ENCODE data around the gene CDIP1. TPM values are rescaled to one million over a fixed set of nuclear protein-coding genes. Genes with fewer than 3 reads are reported as not detected.

CDIP1 gene
- total RNA-seq, 2 donors from 2014 or later: 41.8 to 64.4 TPM

- 91 to 92% methylated on average over 11 to 14 of the region's 18 CpGs for WGBS, 2 experiments (ENCODE audit: insufficient coverage in 1 of 2, insufficient read length in 1 of 2)
Observed at GRCh38 chr16:4564661-4565267, 26.2 kb upstream of the CDIP1 start.

GRCh38 chr16:4561596-4561995 lies 23.0 kb upstream of the CDIP1 start:
- no peaks in the 10 kb centered on the region for H3K27me3 ChIP-seq (ENCODE audit: control insufficient read depth, insufficient read depth, low read length, poor library complexity, severe bottlenecking)
- Mint-ChIP-seq H3K9me3 (no peaks in the 10 kb centered on the region), H3K36me3 (ENCODE audit: low read depth) (no peaks in the 10 kb centered on the region), H3K4me3 (no peak overlapping the region), H3K27me3 (ENCODE audit: insufficient read depth) (no peaks in the 10 kb centered on the region), H3K4me1 (no peaks in the 10 kb centered on the region), H3K27ac (no peak overlapping the region)
- H3K36me3 ChIP-seq (ENCODE audit: control insufficient read depth, insufficient read depth, low read length): no peaks in the 10 kb centered on the region
- peak overlapping the region; percentile 73 for H3K27ac ChIP-seq (ENCODE audit: low read depth, low read length)
- no peaks in the 10 kb centered on the region for H3K9me3 ChIP-seq (ENCODE audit: control insufficient read depth, low read length)
- H3K9ac ChIP-seq (ENCODE audit: extremely low read depth, low read length, poor library complexity, severe bottlenecking): no peak overlapping the region
- no peak for TF ChIP-seq CTCF (conservative IDR thresholded peaks at IDR 0.05)
- no peak overlapping the region for H3K4me3 ChIP-seq (ENCODE audit: low read length)
- no peaks in the 10 kb centered on the region for H3K4me1 ChIP-seq (ENCODE audit: control insufficient read depth, insufficient read depth, low read length)
- 67 to 80% methylated on average over 8 to 9 of the region's 9 CpGs for WGBS, 2 experiments (ENCODE audit: insufficient coverage in 1 of 2, insufficient read length in 1 of 2)
- no peak for DNase-seq

More at GRCh38 chr16:4564661-4565267, 26.2 kb upstream of the CDIP1 start:
- no peak overlapping the region for H3K27ac ChIP-seq (ENCODE audit: low read depth, low read length)
- H3K9me3 Mint-ChIP-seq: no peaks in the 10 kb centered on the region
- H3K4me3 ChIP-seq (ENCODE audit: low read length): no peak overlapping the region
- H3K27ac Mint-ChIP-seq: no peak overlapping the region
- no peak for DNase-seq
- H3K27me3 Mint-ChIP-seq (ENCODE audit: insufficient read depth): no peaks in the 10 kb centered on the region
- H3K36me3 ChIP-seq (ENCODE audit: control insufficient read depth, insufficient read depth, low read length): no peaks in the 10 kb centered on the region
- no peaks in the 10 kb centered on the region for H3K9me3 ChIP-seq (ENCODE audit: control insufficient read depth, low read length)
- H3K4me1 Mint-ChIP-seq: no peaks in the 10 kb centered on the region
- H3K4me1 ChIP-seq (ENCODE audit: control insufficient read depth, insufficient read depth, low read length): no peaks in the 10 kb centered on the region
- TF ChIP-seq CTCF (conservative IDR thresholded peaks at IDR 0.05): no peak
- no peaks in the 10 kb centered on the region for H3K27me3 ChIP-seq (ENCODE audit: control insufficient read depth, insufficient read depth, low read length, poor library complexity, severe bottlenecking)
- no peaks in the 10 kb centered on the region for H3K36me3 Mint-ChIP-seq (ENCODE audit: low read depth)
- no peak overlapping the region for H3K4me3 Mint-ChIP-seq
- H3K9ac ChIP-seq (ENCODE audit: extremely low read depth, low read length, poor library complexity, severe bottlenecking): no peak overlapping the region

GRCh38 chr16:4557973-4558372 lies 19.4 kb upstream of the CDIP1 start:
- no peaks in the 10 kb centered on the region for H3K4me1 ChIP-seq (ENCODE audit: control insufficient read depth, insufficient read depth, low read length)
- Mint-ChIP-seq H3K36me3 (ENCODE audit: low read depth) (no peaks in the 10 kb centered on the region), H3K4me1 (no peaks in the 10 kb centered on the region), H3K4me3 (no peak overlapping the region), H3K9me3 (no peaks in the 10 kb centered on the region), H3K27me3 (ENCODE audit: insufficient read depth) (no peaks in the 10 kb centered on the region), H3K27ac (no peak overlapping the region)
- no peak overlapping the region for H3K9ac ChIP-seq (ENCODE audit: extremely low read depth, low read length, poor library complexity, severe bottlenecking)
- no peaks in the 10 kb centered on the region for H3K9me3 ChIP-seq (ENCODE audit: control insufficient read depth, low read length)
- WGBS, 2 experiments (ENCODE audit: insufficient coverage in 1 of 2, insufficient read length in 1 of 2): 93 to 95% methylated on average over 10 of the region's 10 CpGs
- no peak for TF ChIP-seq CTCF (conservative IDR thresholded peaks at IDR 0.05)
- H3K27ac ChIP-seq (ENCODE audit: low read depth, low read length): no peak overlapping the region
- no peaks in the 10 kb centered on the region for H3K36me3 ChIP-seq (ENCODE audit: control insufficient read depth, insufficient read depth, low read length)
- DNase-seq: no peak
- H3K4me3 ChIP-seq (ENCODE audit: low read length): no peak overlapping the region
- no peaks in the 10 kb centered on the region for H3K27me3 ChIP-seq (ENCODE audit: control insufficient read depth, insufficient read depth, low read length, poor library complexity, severe bottlenecking)
